AG20443 (cell line): ENCODE results near the gene PHF23.

Experiments used
- DNase-seq: peaks from one replicate; pipeline ENCODE4 v3.0.0; 2012; ENCODE audit warnings: low spot score, mixed read lengths

Gene PHF23

DNA sequence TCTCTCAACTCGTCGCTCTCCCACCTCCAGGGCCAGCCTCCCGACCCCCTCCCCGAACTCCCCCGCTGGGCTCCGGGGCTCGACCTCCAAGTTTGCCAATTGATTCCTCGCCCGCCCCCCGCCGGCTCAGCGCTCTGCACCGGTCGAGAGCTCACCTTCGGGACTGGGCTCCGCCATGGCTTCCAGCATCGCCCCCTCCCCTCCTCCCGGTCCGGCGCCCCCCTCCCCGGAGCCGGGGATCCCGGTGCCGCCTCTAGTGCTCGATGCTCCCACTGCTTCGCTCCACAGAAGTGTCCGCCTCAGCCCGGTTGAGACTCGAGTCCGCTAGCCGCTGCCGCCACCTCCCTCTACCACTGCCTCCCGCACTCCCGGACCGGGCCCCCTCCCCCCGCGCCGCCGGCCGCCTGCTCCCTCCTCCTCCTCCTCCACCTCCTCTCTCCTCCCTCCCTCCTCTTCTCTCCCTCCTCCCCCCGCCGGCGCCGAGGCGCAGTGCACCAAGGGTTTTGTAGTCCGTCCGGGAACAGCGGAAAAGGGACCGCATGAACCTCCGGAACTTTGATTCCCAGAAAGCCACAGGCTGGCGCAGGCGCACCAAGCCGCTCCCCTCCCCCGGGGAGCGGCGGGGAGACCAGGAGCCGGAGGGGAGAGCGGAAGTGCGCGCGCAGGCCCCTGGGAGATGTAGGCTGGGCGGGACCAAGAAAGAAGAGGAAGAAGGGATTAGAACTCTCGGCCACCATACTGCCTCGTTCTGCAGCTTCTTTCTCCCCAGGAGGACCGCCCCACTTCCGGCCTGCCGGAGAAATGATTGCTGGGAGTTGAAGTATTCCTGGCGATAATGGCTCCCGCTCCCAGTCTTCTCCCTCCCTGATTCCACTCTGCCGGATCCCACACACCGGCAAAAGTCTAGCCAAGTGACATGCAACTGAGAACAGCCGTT is at the start of gene PHF23:
TSS of gene PHF23 (minus strand) at position 367 of the 937 bp plus-strand sequence. CDS start at position 189, 178 bp downstream.
- peak; percentile 99 for DNase-seq

DNA sequence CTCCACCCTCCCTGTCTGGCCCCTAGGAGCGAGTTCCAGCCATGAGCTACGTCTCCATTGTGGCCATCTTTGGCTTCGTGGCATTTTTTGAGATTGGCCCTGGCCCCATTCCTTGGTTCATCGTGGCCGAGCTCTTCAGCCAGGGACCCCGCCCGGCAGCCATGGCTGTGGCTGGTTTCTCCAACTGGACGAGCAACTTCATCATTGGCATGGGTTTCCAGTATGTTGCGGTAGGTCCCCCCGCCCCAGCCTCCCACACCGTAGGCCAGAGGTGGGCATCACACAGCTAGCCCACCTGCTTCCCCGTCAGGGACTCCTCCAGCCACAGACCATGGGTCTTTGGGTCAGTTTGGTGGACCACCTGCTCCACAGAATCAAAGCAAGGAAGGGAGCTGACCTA is 46.4 kb upstream of the PHF23 start:
- DNase-seq, result no peak

DNA sequence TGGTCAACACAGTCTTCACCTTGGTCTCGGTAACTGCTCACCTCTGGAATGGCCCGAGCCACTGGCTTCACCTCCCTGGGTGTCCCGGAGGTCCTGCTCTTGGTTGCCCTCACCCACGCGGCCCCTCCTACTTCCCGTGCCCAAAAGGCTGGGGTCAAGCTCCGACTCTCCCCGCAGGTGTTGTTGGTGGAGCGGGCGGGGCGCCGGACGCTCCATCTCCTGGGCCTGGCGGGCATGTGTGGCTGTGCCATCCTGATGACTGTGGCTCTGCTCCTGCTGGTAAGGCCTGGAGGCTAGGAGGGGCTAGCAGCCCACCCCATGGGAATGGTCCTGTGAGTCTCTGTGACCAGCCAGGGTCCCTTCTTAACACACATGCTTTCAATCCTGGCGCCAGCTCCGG is 45.7 kb upstream of the PHF23 start:
- DNase-seq, result no peak

DNA sequence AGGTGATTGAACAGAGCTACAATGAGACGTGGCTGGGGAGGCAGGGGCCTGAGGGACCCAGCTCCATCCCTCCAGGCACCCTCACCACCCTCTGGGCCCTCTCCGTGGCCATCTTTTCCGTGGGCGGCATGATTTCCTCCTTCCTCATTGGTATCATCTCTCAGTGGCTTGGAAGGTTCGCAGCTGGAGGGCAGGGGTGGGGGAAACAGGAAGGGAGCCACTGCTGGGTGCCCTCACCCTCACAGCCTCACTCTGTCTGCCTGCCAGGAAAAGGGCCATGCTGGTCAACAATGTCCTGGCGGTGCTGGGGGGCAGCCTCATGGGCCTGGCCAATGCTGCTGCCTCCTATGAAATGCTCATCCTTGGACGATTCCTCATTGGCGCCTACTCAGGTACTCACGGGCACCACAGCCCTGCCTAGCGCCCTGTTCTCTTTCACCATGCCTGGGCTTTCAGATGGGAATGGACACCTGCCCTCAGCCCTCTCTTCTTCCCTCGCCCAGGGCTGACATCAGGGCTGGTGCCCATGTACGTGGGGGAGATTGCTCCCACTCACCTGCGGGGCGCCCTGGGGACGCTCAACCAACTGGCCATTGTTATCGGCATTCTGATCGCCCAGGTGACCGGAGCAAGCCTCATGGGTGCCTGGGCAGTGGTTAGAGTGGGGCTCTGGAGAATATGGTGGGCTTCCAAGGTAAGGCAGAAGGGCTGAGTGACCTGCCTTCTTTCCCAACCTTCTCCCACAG is 44.4 kb upstream of the PHF23 start:
- no peak for DNase-seq

DNA sequence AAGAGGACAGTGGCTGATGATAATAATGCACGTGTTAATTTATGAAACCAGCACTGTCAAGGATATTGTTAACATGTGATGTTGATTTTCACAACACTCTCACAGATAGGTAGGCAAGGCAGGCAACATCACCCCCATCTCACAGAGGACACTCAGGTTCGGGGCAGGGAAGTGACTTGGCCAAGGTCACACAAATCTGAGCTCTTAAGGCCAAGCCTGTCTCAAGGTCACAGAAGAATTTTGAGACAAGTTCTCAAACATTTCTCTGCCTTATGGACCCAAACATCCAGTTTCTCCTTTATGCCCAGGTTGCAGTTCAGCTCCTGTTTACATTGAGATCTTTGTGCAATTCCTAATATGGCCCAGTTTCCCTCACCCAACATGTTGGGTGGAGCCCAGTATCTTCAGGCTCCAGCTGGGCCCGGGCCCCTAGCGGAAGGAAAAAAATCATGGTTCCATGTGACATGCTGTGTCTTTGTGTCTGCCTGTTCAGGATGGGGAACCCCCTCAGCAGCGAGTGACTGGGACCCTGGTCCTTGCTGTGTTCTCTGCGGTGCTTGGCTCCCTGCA is 43.6 kb upstream of the PHF23 start:
- no peak for DNase-seq

DNA sequence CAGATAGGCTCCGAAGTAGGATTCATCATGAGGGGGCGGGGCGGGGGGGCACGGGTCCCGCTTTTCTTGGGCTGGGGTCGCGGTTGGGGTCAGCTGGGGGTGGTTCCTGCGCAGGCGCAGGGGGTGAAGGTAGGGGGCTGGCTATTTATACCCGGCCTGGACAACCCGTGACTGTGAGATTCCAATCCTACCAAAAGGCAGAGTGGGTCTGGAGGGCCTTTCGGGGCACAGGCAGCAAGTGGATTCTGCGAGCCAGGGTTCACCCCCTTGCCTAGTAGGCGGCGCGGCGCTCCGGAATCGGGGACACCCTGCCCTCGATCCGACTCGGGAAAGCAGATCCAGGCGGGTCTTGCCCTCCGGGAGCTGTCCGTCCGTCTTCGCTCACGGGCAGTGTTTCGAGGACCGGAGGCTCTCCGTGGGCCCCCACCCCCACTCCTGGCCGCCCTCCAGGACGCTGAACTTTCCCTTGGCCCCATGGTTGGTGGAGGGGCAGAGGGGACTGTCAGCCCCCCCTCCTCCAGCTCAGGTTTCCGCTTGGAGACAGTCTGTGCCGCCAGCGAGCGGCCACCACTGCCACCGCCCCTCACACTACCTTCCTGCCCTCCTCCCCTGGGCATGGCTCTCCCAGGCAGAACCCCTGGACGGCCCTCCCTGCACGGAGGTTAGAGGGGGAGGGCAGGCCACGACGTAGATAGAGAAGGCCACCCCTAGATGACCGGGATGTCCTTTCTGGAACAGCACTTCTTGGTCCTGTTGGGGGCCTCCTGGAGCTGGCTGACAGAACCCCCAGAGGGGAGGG is 42.9 kb upstream of the PHF23 start:
- no peak for DNase-seq

DNA sequence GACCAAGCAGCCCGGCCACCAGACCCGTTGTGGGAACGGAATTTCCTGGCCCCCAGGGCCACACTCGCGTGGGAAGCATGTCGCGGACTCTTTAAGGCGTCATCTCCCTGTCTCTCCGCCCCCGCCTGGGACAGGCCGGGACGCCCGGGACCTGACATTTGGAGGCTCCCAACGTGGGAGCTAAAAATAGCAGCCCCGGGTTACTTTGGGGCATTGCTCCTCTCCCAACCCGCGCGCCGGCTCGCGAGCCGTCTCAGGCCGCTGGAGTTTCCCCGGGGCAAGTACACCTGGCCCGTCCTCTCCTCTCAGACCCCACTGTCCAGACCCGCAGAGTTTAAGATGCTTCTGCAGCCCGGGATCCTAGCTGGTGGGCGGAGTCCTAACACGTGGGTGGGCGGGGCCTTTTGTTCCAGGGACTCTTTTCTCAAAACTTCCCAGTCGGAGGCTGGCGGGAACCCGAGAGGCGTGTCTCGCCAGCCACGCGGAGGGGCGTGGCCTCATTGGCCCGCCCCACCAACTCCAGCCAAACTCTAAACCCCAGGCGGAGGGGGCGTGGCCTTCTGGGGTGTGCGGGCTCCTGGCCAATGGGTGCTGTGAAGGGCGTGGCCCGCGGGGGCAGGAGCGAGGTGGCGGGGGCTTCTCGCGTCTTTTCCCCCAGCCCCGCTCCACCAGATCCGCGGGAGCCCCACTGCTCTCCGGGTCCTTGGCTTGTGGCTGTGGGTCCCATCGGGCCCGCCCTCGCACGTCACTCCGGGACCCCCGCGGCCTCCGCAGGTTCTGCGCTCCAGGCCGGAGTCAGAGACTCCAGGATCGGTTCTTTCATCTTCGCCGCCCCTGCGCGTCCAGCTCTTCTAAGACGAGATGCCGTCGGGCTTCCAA is 42.1 kb upstream of the PHF23 start, which contains the start of gene SLC2A4:
TSS of gene SLC2A4 (plus strand) at position 645 of the 879 bp plus-strand sequence. CDS start at position 862, 217 bp downstream.
- DNase-seq, result peak; percentile 97

DNA sequence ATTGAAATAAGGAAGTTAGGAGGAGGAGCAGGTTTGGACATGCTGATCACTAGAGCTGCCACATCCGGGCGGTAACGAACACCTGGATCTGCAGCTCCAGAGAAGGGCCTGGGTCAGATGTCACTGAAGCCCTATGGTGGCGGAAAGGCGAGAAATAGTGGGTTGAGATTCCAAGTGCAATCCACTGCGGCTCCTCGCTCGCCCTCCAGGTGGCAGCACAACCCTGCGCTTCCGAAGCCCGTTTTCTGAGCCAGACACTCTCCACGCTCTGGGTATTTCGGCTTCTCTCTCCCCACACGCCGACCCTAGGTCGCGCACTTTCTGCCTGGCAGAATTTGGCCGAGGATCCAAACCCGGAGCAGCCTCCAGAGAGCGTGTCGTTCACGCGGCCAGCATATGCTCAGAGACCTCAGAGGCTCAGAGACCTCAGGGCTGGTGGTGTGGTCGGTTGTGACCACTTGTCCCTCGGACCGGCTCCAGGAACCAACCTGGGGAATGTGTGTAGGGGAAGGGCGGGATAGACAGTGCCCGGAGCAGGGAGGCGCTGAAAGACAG is 41.3 kb upstream of the PHF23 start:
- peak; percentile 90 for DNase-seq

DNA sequence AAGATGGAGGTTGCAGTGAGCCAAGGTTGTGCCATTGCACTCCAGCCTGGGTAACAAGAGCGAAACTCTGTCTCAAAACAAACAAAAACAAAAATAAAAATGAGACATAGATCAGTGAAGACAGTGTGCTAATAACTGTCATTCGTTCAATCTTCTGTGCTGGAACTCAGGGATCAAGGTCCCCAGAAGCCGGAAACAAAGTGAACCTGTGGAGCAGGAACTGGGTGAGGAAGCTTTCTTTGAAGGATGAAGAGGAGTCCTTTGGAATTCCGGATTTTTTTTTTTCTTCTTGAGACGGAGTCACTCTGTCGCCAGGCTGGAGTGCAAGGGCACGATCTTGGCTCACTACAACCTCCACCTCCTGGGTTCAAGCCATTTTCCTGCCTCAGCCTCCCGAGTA is 40.2 kb upstream of the PHF23 start:
- DNase-seq, result no peak

DNA sequence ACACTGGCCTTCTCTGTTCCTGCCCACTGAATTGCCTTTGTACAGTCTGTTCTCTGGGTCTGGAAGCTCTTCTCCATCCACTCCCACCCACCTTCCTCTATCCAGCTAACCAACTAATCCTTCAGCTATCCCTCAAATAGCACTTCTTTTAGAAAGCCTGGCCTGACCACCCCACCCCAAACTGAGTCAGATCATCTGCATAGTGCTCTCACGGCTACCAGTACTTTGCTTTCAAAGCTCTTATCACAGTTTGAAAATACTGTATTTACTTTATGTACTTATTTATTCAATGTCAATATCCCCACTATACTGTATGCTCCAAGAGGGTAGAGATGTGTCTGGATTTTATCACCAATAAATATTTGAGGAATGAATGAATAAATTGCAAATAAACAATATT is 27.5 kb upstream of the PHF23 start:
- no peak for DNase-seq

DNA sequence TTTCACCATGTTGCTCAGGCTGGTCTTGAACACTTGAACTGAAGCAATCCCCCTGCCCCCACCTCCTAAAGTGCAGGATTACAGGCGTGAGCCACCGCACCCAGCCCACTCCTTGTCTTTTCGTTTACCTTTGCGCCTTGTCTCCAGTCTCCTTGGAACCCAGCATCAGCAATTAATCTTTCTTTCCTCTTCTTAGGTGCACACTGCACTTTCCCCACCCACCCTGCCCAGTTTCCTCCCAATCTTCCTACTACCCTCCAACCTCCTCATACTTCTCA is 24.5 kb upstream of the PHF23 start:
- no peak for DNase-seq

DNA sequence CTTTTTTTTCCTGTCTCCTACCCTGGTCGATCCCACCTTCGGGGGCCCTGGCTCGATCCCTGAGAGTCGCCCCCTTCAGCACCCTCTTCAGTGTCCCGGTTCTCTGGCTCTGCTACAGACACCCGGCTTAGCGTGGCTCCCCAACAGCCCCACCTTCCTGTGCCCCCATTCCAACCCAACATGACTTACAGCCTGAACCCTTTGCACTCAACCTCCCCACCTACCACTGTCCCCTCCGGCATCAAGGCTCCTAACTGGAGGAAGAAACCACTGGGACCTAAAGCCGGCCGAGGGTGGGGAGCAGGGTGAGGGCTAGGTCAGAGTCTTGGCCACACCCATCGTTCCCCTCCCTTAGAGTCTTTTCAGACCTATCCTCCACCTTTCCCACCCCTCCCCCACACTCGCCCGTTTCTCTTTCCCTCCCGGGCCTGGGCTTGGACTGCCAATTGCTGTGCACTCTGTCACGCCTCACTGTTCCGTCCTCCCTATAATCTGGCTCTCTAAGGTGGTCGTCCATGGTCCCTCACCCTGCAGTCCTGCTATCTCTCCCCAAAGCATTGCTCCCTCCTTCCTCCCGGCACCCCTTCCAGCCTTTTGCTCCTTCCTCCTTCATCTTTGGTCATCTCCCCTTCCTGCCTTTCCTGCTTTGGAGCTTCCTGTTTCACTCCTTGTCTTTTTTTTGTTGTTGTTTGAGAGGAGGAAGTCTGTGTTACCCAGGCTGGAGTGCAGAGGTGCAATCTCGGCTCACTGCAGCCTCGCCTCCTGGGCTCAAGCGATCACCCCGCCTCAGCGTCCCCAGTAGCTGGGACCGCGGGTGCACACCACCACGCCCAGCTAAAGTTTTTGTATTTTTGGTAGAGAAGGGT is 23.9 kb upstream of the PHF23 start:
- no peak for DNase-seq

DNA sequence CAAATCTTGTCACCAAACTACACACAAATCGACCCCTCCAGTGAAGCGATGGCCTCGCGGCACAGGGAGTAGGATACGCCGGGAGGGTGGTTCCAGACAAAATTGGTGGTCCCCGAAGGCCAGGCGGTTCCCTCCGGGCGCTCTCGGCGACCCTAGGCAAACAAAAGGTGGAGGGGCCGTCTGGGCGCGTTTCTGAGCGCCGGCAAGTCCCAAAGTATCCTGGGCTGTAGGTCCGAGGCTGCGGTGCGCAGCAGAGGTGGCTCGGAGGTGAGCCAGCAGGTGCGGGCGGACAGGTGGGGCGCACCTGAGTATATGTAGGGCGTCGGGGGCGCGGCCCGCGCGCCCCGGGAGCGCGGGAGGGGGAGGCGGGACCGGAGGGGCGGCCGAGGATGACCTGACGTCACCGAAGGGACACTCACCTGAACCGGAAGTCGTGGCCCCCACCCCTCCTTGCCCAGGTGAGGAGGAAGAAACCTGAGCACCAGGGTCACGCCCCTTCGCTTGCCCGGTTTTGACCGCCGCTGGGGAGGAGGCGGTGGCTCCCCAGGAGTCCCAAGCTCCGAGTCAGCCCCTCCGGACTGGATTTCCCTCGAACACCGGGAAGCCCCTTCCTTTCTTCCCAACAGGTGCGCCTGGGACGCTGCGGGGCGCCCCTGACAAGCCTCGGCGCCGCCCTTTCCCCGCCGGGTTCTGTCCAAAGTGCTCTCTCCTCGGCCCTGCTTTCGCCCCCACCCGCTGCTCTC is 23.1 kb upstream of the PHF23 start, which contains the start of gene CLDN7:
TSS of gene CLDN7 (minus strand) at position 287 of the 743 bp plus-strand sequence. CDS start 435 bp downstream, outside the sequence.
- no peak for DNase-seq

DNA sequence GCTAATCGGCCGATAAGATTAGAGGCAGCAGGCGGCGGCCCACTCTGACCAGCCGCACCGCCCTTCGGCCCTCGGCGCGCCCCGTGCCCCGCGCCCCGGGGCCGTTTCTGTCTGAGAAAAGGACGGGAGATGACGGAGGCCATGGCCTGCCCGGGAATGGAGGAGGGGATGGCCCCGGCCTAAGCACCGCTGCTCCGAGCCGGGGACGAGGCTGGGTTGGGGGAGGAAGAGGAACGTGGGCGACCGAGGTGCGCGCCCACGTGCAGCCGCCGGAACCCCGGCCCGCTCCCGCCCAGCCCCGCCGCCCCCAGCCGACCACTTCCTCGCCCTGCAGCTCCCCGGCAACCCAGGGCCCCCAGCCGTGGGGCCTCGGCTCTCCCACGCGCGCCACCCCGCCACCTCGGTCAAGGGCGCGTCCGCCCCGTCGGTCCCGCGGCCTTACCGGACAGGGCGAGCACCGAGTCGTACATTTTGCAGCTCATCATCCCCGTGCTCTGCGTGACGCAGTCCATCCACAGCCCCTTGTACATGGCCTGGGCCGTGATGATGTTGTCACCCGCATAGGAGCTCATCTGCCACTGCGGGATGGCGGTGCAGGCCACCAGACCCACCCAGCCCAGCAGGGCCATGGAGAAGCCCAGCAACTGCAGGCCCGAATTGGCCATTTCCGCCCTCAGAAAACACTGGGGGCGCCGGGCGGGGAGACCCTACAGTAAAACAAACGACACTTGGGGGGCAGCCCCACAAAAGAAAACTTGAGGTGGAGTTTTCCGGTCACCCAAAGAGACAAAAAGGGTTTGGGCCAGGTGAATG is 22.3 kb upstream of the PHF23 start:
- DNase-seq, result peak; percentile 41

DNA sequence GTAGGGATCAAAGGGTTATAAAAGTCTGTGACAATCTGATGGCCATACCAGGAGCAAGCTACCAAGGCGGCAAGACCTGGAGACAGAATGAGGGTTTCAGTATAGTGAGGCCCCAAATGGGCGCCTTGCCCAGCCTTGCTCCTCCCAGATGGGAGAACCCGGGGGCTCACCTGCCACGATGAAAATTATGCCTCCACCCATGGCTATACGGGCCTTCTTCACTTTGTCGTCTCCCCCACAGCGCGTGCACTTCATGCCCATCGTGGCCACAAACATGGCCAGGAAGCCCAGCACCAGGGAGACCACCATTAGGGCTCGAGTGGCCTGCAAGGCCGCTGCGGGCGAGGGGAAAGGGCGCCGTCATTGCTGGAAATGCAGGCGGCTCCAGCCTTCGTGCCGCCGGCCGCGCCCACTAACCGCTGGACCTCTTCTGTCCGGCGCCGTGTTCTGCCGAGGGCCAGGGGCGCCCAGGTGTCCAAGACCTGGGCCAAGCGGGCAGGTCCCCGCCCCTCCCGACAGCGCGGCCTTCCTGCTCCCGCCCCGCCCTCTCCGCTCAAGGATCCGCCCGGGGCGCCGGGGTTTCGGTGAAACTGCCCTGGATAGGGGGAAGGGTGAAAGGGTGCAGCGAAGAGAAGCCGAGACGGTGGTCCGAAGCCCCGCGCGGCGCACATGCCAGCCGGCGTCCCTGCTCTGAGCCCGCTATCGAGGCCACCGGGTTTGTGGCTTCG is 21.6 kb upstream of the PHF23 start:
- DNase-seq, result peak; percentile 62

DNA sequence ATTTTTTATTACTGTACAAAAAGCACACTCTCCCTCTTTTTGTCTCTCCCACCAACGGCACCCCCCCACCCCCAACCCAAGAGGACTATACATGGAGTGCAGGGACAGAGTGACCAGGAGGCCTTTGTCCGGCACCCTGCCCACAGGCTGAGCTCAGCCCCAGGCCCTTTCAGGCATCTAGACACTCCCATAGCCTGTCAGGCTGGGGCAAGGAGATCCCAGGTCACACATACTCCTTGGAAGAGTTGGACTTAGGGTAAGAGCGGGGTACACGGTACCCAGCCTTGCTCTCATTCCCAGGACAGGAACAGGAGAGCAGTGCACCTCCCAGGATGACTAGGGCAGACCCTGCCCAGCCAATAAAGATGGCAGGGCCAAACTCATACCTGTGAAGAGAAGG is 20.9 kb upstream of the PHF23 start:
- no peak for DNase-seq

DNA sequence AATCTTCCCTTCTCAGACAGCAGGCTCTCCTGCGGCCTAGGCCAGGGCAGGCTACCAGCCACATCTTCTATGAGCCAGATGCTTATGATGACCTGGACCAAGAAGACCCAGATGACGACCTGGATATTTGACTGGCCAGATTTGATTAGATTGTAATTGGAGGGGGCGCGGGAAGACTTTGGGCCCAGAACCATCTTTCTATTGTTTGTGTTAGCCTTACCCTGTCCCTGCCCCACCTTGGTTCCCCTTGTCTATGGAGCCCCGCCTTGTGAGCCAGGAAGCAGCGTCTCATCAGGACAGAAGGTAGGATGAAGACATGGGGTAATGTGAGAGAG is 20.3 kb upstream of the PHF23 start:
- DNase-seq, result no peak
